Sigmoid colon (tissue), 4 donors: ENCODE measurements around the gene PIGBOS1.

Source experiments
- EP300 ChIP-seq, 4 donors: sonication (generic); formaldehyde crosslinking; IDR thresholded peaks; one replicate each; pipeline ENCODE4 v1.6.1; 2017; ENCODE audit warnings: antibody characterized with exemption in 4 of 4
- POLR2A ChIP-seq, 2 donors: fragments of 450-650 bp; IDR thresholded peaks; one replicate each; pipeline ENCODE4 v1.6.1; 2016; ENCODE audit warnings: antibody characterized with exemption in 2 of 2, mild to moderate bottlenecking in 2 of 2, moderate library complexity in 2 of 2

GRCh38 chr15:55282284-55282833 lies 36.6 kb downstream of the PIGBOS1 start:
- no peak for TF ChIP-seq POLR2A (IDR thresholded peaks at IDR 0.05)
- TF ChIP-seq EP300 (IDR thresholded peaks at IDR 0.05) = no peak
